Stimulated activated CD8-positive, alpha-beta memory T cell treated with anti-CD3 and anti-CD28 coated beads, Interleukin-7, amount 100 ng/mL, for 24 hours (primary cell): ENCODE data around the gene MSH6.
A peak's percentile ranks its signal among the peaks of the same experiment; 100 is the strongest.

Experiments
- DNase-seq: peaks from one replicate; pipeline ENCODE4 v3.0.0-alpha.2; 2020; ENCODE audit warnings: low read depth

Gene MSH6, protein sequence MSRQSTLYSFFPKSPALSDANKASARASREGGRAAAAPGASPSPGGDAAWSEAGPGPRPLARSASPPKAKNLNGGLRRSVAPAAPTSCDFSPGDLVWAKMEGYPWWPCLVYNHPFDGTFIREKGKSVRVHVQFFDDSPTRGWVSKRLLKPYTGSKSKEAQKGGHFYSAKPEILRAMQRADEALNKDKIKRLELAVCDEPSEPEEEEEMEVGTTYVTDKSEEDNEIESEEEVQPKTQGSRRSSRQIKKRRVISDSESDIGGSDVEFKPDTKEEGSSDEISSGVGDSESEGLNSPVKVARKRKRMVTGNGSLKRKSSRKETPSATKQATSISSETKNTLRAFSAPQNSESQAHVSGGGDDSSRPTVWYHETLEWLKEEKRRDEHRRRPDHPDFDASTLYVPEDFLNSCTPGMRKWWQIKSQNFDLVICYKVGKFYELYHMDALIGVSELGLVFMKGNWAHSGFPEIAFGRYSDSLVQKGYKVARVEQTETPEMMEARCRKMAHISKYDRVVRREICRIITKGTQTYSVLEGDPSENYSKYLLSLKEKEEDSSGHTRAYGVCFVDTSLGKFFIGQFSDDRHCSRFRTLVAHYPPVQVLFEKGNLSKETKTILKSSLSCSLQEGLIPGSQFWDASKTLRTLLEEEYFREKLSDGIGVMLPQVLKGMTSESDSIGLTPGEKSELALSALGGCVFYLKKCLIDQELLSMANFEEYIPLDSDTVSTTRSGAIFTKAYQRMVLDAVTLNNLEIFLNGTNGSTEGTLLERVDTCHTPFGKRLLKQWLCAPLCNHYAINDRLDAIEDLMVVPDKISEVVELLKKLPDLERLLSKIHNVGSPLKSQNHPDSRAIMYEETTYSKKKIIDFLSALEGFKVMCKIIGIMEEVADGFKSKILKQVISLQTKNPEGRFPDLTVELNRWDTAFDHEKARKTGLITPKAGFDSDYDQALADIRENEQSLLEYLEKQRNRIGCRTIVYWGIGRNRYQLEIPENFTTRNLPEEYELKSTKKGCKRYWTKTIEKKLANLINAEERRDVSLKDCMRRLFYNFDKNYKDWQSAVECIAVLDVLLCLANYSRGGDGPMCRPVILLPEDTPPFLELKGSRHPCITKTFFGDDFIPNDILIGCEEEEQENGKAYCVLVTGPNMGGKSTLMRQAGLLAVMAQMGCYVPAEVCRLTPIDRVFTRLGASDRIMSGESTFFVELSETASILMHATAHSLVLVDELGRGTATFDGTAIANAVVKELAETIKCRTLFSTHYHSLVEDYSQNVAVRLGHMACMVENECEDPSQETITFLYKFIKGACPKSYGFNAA (N-terminal part only)

DNA sequence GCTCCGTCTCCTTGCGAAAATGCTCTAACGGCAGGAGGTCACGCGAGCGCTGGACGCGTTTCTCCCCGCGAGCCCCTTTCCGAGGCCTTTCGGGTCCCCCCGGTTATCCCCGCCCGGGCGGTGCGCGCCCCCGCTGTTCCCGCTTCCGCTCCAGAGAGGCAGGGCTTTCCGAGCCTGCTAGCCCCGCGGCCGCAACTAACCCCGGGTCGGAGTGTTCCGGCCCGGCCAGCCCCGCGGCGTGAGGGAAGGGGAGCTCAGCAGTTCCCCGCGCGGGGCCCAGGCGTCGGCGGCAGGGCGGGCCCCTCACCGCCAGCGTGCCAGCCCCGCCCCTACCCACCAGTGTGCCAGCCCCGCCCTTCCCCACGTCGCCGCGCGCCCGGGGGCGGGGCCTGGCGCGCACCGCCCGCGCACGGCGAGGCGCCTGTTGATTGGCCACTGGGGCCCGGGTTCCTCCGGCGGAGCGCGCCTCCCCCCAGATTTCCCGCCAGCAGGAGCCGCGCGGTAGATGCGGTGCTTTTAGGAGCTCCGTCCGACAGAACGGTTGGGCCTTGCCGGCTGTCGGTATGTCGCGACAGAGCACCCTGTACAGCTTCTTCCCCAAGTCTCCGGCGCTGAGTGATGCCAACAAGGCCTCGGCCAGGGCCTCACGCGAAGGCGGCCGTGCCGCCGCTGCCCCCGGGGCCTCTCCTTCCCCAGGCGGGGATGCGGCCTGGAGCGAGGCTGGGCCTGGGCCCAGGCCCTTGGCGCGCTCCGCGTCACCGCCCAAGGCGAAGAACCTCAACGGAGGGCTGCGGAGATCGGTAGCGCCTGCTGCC lies at the start of gene MSH6:
Gene MSH6 (plus strand): TSS at position 475 of the 815 bp plus-strand sequence. CDS start 89 bp downstream, at position 564.
- peak; percentile 65 for DNase-seq

DNA sequence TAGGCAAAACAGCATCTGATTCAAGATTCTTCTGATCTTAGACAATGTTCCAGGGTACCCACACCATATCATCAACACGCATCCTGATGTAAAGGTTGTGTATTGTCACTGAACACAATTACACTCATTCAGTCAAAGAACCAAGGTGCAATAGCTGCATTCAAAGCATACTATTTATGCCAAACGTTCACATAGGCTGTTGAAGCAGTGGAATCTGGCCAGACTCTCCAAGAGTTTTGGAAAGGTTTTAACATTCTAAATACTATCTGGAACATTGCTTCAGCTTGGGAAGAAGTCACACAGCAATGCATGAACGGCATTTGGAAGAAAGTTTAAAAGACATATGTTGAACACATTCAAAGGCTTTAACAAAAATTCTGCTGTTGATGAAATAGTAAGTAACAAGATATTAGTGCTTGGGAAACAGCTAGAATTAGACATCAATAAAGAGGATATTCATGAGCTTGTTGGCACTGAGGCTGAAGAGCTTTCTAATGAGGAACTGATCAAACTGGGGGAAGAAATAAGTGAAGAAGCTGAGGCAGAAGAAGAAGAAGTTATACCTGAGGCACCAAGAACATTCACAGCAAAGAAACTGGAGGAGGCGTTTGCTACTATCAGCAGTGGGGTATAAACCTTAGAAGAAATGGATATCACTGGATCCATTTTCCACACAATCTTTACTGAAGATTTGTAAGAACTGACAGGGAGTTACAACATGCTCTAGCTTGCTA lies 47.6 kb upstream of the MSH6 start:
- no peak for DNase-seq

DNA sequence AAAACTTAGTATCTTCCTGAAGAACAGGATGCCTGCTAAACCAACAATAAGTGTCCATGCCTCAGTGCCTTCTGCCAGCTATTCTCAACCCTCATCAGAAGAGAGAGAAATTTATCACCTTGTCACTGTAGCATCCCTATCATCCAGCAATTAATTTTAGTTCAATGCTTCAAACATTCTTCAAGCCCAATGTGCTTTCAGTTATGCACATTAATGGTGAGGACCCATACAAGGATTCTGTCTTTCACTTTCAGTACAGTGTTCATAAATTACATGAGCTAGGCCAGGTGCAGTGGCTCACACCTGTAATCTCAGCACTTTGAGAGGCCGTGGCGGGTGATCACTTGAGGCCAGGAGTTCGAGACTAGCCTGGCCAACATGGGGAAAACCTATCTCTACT lies 47.0 kb upstream of the MSH6 start:
- DNase-seq: no peak

DNA sequence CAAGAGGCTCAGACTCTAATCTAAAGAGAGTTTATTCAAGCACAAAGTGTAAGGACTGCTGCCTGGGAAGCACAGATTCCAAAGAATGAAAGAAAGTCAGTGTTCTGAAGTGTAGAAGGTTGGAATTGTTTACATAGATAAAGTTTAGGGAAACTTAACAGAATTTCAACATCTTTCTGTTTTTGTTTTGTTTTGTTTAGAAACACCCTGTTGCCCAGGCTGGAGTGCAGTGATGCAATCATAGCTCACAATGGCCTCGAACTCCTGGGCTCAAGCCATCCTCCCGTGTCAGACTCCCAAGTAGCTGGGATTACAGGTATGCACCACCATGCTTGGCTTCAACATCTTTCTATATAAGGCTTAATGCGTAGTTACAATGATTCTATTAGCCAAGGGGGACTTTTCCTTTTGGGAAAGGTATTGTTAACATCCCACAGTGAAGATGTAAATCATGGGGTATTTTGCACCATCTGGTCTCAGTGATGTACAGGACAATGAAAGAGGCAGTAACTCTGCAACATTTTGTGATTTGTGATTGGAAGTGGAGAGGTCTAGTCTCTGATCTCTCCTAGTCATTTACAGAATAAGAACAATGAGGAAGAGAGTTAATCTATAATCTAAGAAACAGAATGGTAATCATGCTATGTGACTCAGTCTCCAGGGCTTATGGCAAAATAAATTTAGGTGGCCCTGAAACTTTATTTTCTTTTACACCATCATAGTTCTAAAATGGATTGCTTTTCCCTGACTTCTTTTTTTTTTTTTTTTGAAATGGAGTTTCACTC lies 45.6 kb upstream of the MSH6 start:
- DNase-seq: no peak

DNA sequence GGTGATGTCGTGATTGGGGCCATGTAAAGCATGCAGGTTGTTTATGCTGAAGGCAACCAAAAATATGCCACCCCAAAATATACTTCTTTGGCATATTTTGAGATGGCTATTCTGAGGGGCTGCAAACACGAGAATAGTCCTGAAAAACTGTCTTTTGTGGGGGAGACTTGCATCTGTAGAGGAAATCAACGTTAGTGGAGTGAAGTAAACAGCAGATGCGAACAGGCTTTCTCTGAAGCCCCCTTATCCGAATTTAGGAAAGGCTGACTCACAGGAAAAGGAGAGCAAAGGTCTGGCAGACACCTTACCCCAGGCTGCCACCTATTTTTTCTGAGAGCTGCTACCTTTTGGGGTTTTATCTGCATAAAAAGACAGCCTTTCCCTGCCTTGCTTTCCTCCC lies 44.6 kb upstream of the MSH6 start:
- DNase-seq: no peak

DNA sequence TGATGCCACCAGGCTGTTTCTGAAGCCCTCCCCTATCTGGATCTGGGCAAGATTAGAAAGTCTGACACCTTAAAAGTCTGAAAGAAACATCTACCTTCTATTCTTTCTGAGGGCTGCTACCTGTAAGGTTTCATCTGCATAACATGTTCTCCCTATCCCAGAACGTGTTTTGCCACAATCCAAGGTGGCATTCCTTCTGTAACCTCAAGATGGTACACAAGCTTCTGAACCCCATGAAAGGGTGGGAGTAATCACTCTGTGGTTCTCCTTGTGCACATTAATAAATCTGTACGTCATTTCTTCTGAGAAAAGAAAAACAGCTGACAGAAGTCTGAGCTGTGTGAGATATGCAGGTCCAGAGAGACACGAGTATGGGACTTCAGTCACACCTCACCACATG lies 41.8 kb upstream of the MSH6 start:
- DNase-seq: no peak

DNA sequence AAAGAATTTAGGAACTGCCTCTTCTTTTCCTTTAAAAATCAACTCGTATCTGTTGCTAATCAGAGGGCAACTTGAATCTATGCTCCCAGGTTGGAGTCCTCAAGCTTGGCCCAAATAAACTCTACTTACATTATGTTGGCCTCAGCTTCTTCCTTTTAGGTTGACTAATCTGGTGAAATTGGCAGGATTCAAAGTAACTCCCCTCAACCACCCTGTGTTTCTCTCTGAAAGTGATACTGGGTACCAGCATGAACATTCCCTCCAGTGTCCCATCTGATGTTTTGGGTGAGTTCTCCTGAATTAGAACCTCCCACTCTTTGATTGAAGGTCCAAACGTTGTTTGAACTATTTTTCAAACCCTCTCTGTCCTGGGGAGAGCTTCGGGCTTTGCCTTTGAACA lies 41.3 kb upstream of the MSH6 start:
- DNase-seq: no peak

DNA sequence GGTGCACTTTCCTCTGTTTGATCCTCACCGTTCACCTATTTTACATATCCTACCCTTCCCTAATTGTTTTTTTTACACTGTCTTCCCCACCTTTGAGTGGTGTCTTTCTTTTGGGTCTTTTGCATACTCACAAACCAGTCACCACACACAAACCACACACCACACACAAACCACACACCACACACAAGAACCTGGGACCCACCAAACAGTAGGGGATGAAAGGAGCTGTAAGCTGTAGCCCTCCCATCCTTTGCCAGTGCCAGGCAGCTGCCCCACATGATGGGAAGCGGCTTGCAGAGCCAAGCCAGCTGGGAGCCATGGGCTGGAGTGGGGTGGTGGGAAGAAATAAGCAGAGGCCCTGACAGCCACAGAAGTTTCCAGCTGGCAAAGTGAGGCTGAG lies 38.9 kb upstream of the MSH6 start:
- no peak for DNase-seq

DNA sequence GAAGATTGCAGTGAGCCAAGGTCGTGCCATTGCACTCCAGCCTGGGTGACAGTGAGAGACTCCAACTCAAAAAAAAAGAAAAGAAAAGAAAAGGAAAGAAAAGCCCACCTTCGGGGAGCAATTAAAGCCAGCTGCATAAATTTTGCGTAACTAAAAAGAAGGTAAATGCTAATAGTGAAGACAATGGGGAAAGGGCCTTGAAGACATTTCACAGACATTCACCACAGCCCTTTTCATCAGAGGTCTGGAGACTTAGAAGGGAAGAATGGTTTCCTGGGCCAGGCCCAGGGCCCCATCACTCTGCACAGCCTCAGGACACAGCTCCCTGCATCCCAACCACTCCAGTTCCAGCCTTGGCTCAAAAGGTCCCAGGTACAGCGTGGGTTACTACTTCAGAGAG lies 35.1 kb upstream of the MSH6 start:
- no peak for DNase-seq

DNA sequence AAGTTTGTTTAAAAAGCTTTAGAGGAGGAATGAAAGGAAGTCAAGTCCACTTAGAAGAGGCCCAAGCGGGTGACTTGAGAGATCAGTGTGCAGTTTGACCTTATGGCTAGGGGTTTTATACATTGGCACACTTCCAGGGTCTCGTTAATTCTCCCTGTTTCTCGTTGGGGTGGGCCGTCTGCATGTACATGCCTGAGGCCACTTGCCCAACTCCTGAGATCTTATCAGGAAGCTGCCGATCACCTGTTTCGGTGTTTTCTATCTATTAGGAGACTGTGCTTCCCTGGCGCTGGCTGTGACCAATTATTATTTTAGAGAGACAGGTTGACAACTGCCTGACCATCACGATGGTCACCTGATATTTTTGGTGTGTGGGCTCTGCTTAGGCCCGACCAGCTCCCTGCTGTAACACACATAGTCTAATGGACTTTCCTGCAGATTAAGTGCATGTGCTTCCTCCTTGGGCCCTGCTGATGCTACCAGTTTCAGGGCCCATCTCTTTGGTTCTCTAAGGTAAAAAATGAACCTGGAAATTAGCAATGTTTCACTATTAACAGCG lies 31.0 kb upstream of the MSH6 start:
- no peak for DNase-seq

DNA sequence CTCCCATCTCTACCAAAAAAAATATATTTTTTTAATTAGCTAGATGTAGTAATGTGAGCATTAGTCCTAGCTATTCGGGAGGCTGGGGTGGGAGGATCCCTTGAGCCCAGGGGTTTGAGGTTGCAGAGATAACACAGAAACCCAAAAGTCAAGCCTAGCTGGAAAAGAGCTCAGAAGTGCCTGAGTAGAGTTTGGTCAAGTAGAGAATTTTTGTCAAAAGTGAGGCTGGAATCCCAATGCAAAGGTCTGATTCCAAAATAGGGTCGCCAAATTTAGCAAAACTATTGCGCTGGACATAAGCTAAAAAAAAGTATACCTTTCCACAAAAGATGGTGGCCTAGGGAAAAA lies 15.5 kb upstream of the MSH6 start:
- DNase-seq: no peak

DNA sequence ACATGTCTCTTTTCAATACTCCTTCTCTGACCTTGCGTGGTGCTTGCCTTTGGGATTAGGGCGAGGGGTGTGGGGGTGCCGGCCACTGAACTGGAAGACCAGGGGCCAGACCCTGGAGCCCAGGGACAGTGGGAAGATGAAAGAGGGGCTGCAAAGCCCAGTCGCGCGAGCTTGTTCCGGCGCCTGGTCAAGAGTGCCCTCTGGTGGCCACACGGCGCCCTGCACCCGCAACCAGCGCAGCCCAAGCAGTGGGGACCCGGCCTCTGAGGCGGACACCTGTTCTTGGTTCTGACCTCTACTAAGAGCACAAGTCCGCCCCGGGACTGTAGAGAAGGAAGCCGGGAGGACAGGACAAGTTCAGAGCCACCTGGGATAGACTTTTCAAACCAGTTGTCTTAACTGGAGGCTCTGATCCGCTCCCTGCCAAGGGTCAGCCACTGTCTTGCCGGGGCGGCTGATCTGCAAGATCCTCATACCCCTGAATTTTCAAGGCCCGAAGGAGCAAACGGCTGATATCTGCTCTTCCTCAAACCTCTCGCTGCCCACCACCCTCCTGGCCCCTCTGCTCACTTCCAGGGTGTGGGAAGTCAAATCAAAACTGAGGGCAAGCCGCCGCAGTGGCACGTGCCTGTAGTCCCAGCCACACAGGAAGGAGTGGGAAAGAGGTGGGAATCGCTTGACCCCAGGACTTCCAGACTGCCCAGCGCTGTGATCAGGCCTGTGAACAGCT lies 14.9 kb upstream of the MSH6 start:
- DNase-seq: peak; percentile 48

DNA sequence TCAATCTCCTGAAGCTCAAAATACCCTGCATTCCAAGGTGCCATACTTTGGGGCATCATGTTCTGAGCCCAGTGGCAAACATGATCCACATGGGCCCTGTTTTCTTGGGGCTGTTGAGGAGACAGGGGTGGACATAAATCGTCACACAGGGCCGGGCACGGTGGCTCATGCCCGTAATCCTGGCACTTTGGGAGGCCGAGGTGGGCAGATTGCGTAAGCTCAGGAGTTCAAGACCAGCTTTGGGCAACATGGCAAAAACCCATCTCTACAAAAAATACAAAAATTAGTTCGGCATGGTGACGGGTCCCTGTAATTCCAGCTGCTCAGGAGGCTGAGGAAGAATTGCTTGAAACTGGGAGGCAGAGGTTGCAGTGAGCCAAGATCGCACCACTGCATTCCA lies 13.6 kb upstream of the MSH6 start:
- no peak for DNase-seq

DNA sequence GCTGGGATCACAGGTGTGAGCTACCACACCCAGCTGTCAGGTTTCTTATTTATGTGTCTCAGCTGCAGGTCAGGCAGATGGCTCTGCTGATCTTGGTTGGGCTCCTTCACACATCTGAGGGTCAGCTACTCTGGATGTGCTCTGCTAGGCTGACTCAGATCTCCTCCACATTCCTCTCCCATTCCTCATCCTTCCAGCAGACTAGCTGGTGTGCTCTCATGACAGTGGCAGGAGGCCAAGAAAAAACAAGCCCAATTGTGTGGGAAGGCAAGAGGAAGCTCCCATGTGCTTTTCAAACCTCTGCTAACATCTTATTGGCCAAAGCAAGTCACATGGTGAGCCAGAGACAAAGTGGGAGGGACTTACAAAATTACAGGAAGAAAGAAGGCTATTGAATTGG lies 11.7 kb upstream of the MSH6 start:
- DNase-seq: no peak

DNA sequence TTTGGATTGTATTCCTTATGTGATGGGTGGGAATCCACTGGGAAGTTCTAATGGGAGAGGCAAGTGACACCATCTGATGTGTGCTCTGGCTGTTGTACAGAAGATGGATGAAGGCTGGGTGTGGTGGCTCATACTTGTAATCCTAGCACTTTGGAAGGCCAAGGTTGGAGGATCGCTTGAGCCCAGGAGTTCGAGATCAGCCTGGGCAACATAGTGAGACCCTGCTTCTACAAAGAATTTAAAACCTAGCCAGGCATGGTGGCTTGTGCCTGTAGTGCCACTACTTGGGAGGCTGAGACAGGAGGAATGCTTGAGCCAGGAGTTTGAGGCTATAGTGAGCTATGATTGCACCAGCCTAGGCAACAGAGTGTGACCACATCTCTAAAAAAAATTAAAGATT lies 10.6 kb upstream of the MSH6 start:
- DNase-seq: no peak

DNA sequence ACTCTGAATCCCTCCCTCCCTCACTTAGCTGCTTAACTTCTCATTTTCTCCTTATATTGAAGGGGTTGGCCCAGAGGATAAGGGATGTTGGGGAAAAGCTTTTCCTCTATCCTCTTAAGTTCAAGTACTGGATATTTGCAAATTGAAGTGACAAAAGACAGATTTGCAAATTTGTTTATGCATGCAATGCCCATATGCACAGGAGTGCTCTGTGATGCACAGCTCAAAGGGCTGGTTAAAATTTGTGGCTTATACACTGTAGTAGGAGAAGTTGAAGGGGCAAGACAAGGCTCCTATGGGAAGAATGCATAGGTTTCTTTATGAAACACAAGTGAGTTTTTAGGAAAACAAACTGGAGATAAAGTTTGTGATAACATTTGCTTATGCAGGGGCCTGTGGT lies 8.4 kb upstream of the MSH6 start:
- no peak for DNase-seq

DNA sequence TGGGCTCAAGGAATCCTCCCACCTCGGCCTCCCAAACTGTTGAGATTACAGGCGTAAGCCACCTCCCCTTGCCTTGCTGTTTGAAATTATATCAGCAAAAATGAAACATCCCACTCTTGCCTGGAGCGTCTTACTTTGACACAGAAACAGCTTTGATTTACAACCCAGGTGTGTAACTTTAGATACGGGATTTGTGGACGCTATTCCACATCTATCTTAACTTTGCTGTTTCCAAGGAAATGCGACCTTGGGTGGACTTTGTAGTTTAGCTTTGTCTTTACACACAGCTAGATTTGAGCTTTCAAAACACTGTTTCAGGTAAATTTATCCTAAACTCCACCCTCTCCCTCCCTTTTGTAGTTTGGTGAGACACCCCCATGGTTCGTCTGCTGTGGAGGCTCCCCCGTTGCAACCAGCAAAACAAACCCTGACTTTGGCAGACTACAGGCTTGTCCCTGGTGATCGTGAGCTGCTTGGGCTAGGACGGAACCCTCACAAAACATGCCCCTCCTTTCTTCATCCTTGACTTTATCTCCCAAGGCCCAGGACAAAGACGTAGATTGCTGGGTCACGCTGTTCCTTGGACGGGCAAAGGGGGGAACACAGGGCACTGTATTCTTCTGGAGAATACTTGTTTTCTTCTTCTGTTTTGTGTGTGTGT lies 5.5 kb upstream of the MSH6 start:
- no peak for DNase-seq

DNA sequence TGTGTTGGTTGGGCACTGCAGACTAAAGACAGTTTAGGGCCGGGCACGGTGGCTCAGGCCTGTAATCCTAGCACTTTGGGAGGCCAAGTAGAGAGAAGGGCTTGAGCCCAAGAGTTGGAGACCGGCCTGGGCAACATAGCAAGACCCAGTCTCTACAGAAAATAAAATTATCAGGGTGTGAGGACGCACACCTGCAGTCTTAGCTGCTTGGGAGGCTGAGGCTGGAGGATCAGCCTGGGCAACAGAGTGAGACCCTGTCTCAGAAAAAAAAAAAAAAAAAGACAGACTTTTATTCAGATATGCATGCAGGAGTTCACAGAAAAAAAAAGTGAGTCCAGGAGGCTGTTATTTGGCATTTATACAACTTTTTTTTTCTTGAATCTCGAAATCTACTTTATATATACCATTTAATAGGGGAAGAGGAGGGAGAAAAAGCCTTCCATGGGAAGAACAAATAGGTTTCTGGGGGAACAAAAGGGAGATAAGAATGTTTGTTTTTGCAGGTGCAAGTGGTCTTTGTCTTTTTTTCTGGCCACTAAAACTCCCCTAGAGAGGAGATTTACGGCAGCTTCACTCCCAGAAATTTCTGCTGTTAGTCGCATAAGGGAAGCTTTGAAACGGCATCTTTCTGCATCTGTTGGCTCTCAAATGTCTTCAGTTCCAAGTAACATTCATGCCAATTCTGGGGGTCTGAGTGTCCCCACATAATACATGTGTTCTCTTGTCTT lies 4.1 kb upstream of the MSH6 start:
- DNase-seq: no peak
